ENCODE data around the gene MEIKIN.
A peak's percentile ranks its signal among the peaks of the same experiment; 100 is the strongest.
"Not testable (repeated sequence)": the region's sequence is repeated elsewhere in the genome, so short reads cannot be mapped to it uniquely, and the experiment has no call there.

MEIKIN gene

DNA sequence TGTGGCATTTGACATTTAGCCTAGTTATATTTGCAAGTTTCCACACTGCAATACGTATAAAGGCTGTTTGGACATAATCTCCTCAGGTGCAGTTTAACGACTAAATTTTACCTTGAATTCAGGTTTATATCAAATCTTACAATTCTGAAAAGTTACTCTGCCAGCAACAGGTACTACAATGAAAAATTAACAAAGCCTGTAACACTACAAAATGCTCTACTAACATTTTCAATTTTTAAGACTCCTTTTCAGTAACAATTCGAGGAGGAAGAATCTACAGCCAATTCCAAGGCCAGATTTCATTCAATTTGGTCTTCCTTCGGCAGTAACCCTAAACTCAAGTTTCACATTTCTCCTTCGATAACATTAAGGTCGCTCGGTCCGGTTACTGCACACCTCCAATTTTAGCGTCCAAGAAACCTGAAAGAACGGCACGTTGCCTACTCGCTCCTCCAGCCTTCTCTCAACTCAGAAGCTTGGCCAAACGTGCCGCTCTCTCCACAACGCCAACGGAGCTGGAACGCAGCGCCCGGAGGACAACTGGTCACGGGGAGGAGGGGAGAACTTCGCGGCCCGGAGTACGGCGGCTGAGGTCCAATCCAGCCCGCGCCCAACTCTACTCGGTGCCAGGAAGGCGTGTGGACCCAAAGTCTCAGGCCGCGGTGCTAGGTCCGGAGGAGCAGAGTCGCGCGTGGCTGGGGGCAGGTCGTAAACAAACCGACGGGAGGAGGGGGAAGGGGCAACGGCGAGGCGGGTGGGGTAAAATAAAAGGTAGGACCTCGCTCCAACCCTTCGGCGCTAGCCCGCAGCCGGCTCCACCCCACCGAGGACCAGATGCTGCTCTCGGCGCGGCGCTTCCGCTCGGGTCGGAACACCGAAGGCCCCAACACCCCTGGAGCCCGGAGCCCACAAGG is 149.3 kb downstream of the MEIKIN start:
- DNase-seq = peak; percentile 33

DNA sequence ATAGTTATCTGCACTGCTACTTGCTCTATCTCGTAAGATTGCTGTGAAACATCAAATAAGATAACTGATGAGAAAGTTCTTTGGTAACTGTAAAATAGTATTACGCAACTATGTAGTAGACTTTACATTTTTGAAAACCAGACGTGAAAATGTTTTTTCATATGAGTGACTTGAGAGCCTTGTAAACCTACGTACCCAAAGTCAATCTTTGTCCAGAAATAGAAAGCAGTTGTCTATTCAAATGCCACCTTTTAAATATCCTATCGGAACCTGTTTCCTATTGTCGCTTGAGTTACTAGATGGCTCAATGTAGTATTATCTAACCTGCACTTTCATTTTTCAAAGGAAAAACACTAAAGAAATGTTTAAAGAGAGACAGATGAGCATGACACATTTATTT is 150.2 kb downstream of the MEIKIN start:
- no peak for DNase-seq

GRCh38 chr5:131794586-131794985 is 150.9 kb downstream of the MEIKIN start:
- no peak for DNase-seq

DNA sequence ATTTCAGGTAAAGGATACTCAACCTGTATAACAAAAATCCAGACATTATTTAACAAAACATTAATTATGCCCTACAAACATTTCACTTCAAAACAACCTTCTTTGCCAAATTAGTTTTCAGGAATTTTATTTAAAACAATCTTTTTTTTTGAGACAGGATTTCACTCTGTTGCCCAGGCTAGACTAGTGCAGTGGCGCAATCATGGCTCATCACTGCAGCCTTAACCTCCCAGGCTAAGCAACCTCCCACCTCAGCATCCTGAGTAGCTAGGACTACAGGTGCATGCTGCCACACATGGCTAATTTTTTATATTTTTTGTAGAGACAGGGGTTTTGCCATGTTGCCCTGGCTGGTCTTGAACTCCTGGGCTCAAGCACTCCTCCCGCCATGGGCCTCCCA is 152.6 kb downstream of the MEIKIN start:
- DNase-seq = no peak

DNA sequence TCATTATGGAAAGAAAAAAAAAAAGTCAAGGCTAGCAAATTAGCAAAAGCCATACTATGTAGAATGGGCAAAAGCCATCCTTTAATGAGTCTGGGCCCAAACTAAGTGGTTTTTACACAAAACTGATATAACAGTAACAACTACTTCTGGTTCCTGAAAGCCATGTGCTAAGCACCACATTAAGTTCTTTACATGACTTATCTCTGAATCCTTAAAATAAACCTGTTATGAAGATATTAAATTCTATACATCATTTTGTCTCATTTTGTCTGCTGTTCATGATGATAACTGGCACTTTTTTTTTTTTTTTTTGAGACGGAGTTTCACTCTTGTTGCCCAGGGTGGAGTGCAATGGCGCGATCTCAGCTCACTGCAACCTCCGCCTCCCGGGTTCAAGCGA is 153.6 kb downstream of the MEIKIN start:
- DNase-seq = no peak

DNA sequence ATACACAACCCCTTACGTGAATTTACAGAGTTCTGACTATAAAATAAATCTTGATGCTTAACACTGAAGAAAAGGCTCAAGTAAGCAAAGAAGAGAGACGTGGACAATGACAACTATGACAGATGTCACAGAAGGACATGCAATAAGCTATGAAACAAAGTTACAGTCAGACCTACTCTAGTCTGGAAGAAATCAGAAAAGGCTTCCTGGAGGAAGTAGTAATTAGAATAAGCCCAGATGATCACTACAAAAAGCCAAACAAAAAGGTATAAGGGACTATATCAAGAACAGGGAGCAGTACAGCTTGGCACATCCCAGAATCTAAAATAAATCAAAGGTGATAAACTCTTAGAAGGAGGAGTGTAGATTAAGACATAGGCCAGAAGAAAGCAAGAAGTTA is 154.9 kb downstream of the MEIKIN start:
- no peak for DNase-seq

- DNase-seq = no peak
Observed at GRCh38 chr5:131789765-131790164, 155.7 kb downstream of the MEIKIN start.

DNA sequence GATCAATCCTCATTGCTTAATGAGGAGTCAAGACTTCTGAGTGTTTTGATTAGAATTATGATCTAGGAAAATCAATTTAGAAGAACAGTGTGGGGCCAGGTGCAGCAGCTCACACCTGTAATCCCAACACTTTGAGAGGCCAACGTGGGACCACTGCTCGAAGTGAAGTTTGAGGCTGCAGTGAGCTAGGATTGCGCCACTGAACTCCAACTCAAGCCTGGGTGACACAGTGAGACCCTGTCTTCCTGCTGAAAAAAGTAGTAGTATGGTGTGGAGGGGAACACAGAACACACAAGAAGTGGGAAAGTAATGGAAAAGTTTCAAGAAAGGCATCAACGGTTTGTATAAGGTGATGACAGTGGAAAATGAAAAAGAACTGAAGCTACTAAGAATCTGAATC is 157.7 kb downstream of the MEIKIN start:
- no peak for DNase-seq

GRCh38 chr5:131786900-131787692 is 158.4 kb downstream of the MEIKIN start:
- no peak for DNase-seq

- DNase-seq = no peak
Observed at GRCh38 chr5:131786036-131786435, 159.4 kb downstream of the MEIKIN start.

- DNase-seq = no peak
Observed at GRCh38 chr5:131783874-131784273, 161.6 kb downstream of the MEIKIN start.

DNA sequence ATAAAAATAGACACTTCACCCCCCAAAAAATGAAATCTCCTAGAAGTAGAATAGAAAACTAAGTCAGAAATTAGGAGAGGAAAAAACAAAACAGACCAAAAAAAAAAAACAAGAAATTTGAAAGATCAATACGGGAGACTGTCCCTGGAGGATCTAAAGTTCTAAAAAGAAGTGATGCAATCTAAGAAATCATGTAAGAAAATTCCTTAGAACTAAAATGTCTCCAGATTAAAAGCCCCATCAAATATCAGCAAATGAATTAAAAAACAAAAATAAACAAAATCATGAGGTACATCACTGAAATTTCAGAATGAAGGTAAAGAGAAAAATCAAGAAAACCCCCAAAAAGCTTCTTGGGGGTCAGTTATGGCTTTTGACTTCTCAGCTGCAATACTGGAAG is 162.1 kb downstream of the MEIKIN start:
- no peak for DNase-seq

DNA sequence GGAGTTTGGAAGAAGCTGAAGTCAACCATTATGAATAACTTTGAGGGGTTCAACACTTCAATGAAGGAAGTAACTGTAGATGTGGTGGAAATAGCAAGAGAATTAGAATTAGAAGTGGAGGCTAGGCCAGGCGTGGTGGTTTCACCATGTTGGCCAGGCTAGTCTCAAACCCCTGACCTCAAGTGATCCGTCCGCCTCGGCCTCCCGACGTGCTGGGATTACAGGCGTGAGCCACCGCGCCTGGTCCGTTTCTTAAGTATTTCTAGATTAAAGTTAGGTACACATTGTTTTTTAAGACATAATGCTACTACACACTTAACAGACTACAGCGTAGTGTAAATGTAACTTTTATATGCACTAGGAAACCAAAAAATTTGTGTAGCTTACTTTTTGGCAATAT is 162.7 kb downstream of the MEIKIN start:
- DNase-seq = no peak

DNA sequence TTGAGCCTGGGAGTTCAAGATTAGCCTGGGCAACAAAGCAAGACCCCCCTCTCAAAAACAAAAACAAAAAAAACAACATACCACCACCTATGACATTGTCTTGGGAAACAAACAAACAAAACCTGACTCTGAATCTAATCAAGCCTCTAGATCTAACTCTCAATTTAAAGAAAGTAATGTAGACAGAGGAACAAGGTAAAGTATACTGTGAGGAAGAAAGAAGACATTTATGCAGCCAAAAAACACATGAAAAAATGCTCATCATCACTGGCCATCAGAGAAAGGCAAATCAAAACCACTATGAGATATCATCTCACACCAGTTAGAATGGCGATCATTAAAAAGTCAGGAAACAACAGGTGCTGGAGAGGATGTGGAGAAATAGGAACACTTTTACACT is 167.3 kb downstream of the MEIKIN start:
- not testable (repeated sequence) for DNase-seq

DNA sequence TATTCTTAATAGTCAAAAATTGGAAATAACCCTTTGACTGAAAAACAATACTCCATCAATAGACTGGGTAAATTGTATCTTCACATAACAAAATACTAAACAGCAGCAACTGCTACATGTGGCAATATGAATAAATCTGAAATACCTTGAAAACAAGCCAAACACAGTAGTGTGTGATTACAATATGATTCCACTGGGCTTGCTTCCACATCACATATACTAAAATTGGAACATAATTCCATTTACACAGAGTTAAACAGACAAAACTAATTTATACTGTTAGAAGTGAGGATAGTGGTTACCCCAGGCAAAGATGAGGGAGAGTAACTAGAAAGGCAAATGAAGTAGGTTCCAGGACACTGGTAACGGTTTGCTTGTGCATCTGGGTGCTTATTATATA is 169.0 kb downstream of the MEIKIN start:
- no peak for DNase-seq

DNA sequence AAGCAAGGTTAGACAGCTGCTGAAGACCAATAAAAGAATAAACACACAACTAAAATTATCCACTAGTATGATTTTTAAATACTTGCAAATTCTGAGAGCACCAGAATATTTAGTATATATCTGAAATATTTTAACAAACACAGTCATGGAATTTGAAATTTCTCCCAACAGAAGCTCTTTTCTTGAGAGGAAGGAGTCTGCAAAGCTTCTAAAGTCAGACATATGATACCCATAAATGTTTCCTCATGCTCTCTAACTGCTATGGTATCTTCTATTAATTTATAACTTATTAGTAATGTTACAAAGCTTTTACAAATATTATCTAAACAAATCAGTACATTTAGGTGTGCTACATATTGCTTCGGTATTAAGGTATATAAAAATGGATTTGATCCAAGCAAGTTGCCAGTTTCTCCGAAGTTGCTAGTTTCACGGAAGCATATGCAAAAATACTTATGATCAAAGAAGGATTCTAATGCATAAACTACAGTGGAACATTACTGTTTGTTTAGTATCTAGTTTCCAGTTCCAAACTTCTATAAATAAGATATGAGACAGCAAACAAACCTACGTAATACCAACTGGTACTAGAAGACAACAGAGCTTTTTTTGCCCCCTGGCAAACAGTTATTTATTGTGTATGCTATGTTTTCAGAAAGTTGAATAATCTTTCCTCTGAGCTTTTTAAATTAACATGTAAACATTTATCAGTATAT is 170.7 kb downstream of the MEIKIN start:
- no peak for DNase-seq

GRCh38 chr5:131773805-131774204 is 171.7 kb downstream of the MEIKIN start:
- DNase-seq = no peak

- no peak for DNase-seq
Observed at GRCh38 chr5:131771692-131772091, 173.8 kb downstream of the MEIKIN start.

GRCh38 chr5:131769961-131770360 is 175.5 kb downstream of the MEIKIN start:
- no peak for DNase-seq

DNA sequence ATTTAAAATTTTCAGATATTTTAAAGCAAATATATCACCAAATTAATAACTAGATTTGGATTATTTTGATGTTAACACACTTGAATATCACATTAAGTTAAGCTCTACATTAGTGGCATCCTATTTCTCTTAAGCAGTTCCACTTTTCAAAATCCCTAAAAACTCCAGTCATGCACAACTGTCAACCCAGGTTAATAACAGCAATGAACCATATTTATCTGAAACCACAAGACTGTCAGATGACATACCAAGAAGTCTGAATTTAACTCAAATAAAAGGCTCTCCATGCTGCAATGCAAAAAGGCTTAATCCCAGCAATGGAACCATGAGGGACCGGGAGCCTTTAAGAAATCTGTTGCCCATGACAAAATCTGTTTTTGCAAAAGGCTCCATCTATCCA is 176.1 kb downstream of the MEIKIN start:
- DNase-seq = no peak

GRCh38 chr5:131767891-131768290 is 177.6 kb downstream of the MEIKIN start:
- DNase-seq = no peak

DNA sequence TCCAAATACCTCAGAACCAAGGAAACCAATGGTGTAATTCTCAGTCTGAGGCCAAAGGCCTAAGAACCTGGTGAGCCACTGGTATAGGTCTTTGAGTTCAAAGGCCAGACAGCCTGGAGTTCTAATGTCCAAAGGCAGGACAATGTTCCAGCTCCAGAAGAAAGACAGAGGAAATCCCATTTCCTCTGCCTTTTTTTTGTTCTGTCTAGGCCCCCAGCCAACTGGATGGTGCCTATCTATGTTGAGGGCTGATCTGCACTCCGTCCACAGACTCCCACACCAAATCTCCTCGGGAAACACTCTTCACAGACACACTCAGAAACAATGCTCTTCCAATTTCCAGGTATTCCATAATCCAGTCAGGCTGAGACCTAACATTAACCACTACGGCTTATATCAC is 178.8 kb downstream of the MEIKIN start:
- no peak for DNase-seq

- DNase-seq = no peak
Observed at GRCh38 chr5:131765261-131765660, 180.2 kb downstream of the MEIKIN start.

- no peak for DNase-seq
Observed at GRCh38 chr5:131763968-131764367, 181.5 kb downstream of the MEIKIN start.

Data from amniotic stem cell (primary cell).